HG02870 (cell line): ENCODE measurements around the gene ZNF592.

Experiments
- ATAC-seq: cut with Tn5 transposase; IDR thresholded peaks from one replicate; pipeline ENCODE4 v1.9.1; 2021; ENCODE audit warnings: mild to moderate bottlenecking, moderate library complexity; ENCODE audit not compliant: unreplicated experiment

The ZNF592 gene

DNA sequence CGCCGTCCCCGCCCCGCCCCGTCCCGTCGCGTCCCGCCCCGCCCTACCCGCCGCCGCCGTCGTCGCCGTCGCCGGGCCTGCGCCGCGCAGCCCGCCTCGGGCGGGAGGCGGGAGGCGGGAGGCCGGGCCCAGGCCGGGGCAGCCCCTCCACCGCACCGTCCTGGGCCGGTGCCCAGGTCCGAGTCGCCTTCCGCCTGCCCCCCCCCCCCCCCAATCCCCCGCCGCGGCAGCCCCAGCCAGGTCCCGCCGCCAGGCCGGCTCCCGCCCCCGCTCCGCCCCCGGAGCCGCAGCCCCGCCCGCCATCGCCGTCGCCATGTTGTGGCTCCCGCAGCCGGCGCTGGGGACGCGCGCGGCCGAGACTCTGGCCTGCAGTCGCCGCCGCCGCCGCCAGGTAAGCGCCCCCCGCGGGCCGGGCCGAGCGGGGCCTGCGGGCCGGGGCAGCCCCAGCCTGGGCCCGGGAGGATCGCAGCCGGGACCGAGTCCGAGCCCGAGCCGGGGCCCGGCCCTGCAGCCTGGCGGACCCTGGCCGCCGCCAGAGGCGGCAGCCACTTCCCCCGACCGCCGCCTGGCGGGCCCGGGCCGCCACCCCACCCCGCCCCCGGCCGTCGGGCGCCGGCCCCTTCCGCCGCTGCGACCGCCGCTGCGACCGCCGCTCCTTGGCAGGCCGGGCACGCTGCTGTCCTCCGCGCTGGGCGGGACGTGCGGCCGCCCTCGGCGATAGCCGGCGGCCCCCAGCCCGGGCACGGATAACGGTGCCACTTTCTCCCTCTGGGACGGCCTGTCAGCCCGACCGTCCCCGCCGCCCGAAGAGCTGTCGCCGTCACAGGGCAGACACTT lies at the start of gene ZNF592:
TSS of gene ZNF592 (plus strand) at position 319 of the 837 bp plus-strand sequence. CDS start 34,084 bp downstream, outside the sequence.
- peak; percentile 46 for ATAC-seq

- no peak for ATAC-seq
Observed at GRCh38 chr15:84699538-84700191, 48.7 kb upstream of the ZNF592 start.

DNA sequence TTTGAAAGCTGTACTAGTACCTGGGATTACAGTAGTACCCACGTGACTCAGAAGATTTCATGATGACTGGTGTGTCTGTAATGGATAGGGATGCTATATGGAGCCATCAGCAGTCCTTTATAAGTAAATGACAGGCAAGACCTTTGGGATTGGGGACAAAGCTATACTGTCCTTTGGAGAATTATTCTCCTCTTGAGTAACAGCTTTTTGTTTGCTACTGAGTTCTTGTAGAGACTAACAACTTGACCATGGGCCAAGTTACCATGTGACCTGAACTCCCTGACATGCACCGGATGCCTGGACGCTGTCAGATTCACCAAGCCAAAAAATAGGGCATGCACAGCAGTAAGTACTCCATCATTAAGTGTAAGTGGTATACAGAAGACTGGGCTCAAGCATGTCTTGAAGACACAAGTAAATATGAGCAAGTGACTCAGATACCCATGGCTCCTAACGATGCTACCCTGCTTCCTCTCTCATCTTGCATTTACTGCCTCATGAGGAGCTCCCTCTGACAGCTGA lies 45.4 kb upstream of the ZNF592 start:
- ATAC-seq = no peak

DNA sequence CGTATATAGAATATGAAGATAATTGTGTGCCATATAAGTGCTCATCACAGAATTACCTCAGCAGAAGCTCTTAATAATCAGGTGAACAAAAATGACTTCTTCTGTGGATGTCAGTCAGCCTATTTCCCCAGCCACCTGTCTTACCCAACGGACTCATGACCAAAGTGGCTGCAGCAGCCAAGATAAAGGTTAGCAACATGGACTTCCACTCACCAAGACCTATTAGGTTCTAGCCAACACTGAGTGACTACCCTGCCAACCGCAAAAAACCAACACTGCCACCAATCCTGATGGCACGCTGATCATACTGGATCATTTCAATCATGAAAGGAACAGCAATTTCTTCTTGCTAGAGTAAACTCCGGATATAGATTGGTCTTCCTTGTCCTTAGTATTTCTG lies 44.6 kb upstream of the ZNF592 start:
- no peak for ATAC-seq

DNA sequence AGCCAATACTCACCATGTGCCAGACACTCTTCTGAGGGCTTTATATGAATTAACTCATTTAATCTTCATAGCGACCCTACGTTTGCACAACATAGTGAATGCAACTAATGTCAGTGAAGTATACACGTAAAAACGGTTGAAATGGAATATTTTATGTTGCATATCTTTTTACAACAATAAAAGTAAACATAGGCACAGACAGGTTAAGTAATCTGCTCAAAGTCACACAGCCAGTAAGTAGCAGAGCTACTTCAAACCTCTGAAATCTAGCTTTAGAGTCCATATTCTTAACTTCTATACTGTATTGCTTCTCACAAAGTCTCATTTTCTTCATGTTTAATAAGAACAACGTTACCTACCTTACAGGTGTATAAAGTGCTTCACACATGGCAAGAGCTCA lies 34.0 kb upstream of the ZNF592 start:
- no peak for ATAC-seq

DNA sequence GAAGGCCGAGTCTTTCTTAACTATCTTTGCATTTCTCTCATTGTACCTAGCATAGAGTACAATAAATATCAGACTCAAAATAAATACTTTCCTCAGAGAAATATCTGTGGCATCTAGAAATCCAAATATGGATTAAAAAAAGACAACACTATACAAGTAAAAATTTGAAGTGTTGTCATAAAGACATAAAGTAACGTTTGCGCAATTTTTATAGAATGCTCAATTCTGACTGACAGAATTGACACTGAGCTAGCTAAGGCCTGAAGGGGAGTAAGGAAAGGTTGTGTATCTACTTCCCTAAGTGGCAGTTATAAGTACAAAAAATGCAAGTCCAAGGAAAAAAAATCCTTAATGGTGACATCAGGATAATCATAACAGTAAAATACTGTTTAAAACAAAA lies 33.6 kb upstream of the ZNF592 start:
- ATAC-seq = no peak

GRCh38 chr15:84715441-84716035 lies 32.9 kb upstream of the ZNF592 start:
- peak; percentile 3 for ATAC-seq

GRCh38 chr15:84716036-84716732 lies 32.2 kb upstream of the ZNF592 start, which contains the start of gene SEC11A:
SEC11A (minus strand) TSS chr15:84716139; CDS start chr15:84716075, 64 bp downstream.
- peak; percentile 87 for ATAC-seq

DNA sequence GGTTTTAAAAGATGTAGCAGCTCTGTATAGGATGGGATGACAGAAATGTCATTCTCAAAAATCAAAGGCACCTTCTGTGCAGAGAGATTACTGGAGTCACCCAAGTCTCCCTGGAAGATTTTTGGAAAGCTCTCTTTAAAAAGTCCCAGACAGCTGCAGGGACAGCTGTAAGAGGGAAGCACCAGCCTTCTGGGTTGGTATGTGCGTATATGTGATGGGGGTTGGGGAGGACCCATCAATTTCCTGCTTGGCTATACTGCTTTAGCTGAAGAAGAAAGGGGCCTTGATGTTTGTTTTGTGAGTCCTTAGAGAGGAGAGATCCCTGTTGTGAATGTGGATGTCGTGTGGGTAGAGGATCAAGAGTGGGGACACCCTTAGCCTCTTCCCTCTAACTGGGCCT lies 27.0 kb upstream of the ZNF592 start:
- ATAC-seq = no peak

DNA sequence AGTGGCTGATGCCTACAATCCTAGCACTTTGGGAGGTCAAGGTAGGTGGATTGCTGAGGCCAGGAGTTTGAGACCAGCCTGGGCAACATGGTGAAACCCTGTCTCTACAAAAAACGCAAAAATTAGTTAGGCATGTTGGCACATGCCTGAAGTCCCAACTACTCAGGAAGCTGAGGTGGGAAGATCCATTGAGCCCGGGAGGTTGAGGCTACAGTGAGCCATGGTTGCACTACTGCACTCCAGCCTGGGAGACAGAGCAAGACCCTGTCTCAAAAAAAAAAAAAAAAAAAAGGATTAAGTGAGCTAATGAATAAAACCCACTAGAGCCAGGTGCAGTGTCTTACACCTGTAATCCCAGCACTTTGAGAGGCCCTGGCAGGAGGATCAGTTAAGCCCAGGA lies 25.8 kb upstream of the ZNF592 start:
- ATAC-seq = no peak

GRCh38 chr15:84725001-84725491 lies 23.3 kb upstream of the ZNF592 start:
- no peak for ATAC-seq

- no peak for ATAC-seq
Observed at GRCh38 chr15:84727429-84727828, 21.0 kb upstream of the ZNF592 start.

- no peak for ATAC-seq
Observed at GRCh38 chr15:84731774-84732173, 16.6 kb upstream of the ZNF592 start.

- peak; percentile 61 for ATAC-seq
Observed at GRCh38 chr15:84734794-84735479, 13.5 kb upstream of the ZNF592 start.

- peak; percentile 31 for ATAC-seq
Observed at GRCh38 chr15:84735480-84736061, 12.8 kb upstream of the ZNF592 start.

DNA sequence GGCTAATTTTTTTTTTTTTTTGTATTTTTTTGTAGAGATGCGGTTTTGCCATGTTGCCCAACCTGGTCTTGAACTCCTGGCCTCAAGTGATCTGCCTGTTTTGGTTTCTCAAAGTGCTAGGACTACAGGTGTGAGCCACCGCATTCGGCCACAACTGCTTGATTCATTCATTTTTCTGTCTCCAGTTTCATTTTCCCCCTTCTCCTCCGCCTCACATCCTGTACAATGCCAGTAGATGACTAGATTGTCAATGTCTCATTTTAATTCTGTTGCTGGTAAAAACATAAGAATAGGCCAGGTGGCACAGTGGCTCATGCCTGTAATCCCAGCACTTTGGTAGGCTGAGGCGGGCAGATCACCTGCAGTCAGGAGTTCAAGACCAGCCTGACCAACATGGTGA lies 12.0 kb upstream of the ZNF592 start:
- ATAC-seq = peak; percentile 65

- ATAC-seq = no peak
Observed at GRCh38 chr15:84737005-84737404, 11.4 kb upstream of the ZNF592 start.

DNA sequence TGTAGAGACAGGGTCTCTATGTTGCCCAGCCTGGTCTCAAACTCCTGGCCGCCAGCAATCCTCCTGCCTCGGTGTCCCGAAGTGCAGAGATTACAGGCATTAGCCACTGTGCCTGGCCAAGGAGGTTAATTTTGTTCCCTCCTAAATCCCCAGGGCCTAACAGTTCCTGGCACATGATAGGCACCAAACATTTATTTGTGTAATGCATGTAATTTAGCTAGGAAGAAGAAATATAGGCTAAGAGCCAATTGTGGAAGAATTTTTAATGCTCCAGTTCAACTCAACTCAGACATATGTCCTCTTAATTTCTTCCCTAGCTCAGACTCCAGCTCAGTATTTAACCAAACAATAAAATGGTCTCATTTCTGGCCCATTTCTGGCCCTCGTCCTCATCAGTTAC lies 7.7 kb upstream of the ZNF592 start:
- ATAC-seq = no peak

DNA sequence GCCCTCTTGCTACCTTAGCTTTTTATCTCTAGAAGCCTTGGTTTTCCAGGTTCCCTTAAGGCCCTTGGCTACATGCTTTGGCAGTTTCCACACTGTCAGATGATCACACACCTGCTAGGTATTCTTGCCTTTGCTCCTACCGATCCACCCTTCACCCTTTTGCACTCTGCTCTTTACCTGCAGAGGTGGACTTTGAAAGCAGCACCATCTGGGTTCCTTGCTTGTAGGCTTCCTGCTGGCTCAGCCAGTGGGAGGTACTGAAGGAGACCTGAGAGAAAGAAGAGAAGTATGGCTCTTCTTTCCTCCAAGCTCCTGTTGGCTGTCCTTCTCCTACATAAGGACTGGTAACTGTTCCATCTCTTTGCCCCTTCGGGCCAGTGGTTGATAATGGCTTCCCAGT lies 7.3 kb upstream of the ZNF592 start:
- ATAC-seq = no peak
